ENCODE data around the gene PTPN3.

PTPN3 gene

DNA sequence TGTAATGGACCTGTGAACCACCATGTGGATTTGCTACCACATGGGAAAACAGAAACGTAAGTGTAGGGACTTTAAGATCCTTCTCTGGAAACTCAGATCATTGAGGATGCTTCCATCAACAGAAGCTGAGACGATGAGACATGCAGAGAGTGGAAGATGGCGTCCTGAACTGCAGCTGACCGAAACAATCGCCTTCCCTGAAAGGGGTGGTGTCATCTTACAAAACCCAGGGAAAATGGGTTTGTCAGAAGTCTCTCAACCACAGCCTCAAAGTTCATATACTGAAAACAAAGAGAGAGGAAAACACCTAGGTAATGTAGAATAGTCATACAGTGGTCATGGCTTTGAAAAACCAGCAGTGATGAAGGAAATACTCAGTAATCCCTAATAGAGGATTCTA lies 6.6 kb upstream of the PTPN3 start:
- DNase-seq = no peak

DNA sequence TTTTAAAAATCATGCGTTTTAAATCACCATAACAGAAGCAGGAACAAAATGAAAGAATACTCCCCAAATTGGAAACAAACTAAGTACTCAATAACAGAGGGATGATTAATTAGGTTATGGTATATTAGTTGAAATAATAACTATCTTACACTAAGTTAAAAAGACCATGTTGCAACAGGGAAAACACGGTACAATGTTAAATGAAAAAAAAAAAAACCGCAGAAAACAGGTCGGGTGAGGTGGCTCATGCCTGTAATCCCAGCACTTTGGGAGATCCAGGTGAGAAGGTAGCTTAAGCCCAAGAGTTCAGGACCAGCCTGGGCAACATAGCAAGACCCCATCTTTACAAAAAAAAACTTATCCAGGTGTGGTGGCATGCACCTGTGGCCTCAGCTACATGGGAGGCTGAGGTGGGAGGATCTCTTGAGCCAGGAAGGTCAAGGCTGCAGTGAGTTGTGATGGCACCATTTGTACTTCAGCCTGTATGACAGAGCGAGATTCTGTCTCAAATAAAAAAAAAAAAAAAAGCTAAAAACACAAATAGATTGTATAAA lies 2.4 kb upstream of the PTPN3 start:
- DNase-seq = no peak

DNA sequence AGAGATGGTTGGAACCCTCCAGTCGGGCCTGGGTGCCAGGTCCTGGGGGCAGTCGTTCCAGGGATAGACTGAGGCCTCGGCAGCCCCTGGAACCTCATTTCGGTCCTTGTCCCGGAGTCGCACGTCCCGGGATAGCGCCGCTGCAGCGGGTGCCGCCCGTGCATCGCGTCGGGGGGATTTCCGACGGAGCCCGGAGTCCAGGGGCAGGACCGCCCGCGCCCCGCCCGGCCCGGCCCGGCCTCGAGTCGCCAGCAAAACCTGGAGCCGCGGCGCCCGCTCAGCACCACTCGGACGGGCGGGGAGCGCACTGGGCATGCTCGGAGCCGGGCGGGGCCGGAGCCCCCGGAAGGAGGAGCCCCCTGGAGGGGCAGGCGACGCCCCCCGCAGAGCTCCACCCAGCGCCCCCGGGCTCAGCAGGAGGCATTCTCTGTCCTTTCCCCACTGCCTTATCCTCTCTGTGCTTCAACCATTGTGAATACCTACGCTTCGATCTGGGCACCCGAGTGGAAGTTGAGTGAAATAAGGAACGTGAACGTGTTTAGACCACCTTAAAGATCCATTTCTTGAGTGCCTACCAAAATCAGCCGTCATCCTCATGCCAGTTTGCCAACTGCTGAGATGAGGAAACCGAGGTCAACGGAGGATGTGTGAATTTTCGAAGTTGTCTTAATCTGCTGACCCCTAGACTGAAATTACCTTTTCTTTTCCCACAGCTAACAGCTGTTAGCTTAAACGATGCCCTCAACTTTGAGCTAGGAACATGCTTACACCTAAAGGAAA lies 1.7 kb upstream of the PTPN3 start:
- no peak for DNase-seq

DNA sequence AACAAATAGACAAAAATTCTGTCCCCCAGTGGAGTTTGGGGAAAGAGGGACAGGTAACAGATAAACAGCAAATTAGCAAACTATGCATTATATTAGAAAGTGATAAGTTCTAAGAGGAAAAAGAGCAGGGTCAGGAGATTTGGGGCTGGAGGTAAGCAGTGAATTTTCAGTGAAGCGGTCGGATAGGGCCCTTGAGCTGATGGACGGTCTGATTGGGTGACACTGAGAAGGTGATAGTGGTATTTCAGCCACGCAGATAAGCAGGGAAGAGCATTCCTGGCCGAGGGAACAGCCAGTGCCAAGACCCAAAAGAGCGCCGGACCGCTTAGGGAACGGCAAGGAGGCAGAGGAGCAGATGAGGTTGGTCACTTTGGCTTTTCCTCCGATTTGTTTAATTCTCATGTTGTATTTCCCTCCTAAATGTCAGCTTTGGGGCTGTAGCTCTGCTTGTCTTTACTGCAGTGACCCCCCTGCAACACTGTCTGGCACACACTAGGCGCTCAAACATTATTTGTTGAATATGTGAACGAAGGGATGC lies 1.1 kb upstream of the PTPN3 start:
- no peak for DNase-seq

DNA sequence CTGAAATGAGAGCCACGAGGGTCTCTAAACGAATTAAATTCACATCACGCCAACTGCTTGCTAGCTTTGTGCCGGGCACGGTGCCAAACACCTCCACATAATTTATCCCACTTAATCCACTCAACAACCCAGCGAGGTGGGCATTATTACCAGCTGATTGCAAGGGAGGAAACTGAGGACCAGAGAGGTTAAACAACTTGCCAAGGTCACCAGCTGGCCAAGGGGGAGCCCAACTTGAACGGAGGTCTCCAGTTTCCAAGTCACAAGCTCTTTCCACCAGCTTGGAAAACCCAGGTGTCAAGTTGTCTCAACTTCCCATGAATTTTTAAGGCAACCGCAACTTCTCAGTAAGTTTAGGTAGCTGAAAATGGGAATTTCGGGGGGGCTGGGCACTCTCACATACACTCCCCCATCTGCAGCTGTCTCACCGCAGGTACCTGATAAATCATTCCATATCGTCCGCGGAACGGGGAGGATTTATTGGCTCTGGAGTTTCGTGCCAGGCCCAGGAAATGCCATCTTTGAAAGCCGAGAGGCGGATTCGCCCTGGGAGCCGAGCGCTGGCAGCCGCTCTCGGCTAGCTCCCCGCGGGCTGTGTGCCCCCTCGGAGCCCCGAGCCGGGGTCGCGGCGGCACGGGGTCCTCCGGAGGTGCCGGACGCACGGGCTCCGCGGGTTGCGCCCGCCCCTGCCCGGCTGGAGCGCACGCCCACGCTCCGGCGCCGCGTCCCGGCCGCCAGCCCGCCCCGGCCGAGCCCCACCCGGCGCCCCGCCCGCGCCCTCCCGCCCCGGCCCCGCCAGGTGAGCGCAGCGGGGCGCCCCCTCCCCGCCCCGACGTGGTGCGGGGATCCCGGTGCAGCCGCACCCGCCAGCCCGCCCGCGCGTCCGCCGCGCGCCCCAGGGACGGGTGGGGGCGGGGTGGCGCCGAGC lies 617 bp downstream of the PTPN3 start:
- no peak for DNase-seq

- DNase-seq = no peak
These were observed 1.3 kb downstream of the PTPN3 start for GRCh38 chr9:109496841-109497225.

DNA sequence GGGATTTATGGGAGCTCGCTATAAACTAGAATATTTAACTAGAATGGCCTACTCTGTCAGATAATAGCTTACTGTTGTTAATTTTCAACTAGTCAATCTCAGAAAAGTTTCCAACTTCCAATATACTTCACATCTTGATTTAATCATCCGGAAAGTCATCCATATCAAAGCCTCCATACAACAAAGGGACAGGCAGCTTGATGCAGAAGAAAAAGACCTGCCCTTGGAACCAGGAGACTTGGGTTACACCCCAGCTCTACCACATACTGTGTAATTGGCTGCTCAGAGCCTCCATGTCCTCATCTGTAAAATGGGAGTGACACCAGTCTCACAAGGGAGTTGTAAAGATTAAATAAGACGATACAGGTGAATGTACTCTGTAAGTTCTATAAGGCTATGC lies 1.9 kb downstream of the PTPN3 start:
- no peak for DNase-seq

DNA sequence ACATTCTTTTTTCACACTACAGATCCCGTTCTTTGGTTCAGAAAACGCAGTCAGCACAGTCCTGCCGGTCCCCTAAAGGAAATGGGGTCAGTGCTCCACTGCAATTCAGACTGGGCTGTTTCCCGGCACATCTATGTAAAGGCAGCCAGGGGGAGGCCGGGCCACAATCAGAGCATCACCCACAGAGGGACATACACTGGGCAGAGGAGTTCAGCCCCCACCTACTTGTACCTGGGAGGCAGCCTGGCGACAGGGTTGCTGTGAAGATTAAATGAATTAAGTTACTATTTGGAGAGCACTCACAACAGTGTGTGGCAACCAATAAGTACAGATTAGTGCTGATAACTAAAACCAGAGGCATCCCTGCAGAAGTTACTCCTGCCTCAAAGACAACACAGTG lies 4.5 kb downstream of the PTPN3 start:
- no peak for DNase-seq

DNA sequence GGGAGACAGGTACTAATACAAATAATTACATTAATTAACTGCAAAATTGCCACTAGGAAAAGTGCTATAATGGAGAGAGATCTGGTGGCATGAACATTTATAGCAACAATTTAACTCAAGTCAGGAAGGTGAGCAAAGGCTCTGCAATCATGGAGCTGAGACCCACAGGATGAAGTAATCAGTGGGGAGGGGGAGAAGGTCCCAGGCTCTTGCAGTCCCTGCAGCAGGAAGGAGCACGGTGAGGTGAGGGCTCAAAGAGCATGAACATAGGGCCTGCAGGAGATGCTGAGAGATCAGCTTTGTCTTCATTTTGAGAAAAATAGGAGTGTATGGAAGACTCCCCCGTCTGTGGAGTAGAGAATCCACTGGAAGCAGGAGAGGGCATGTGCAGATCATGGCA lies 6.5 kb downstream of the PTPN3 start:
- no peak for DNase-seq

DNA sequence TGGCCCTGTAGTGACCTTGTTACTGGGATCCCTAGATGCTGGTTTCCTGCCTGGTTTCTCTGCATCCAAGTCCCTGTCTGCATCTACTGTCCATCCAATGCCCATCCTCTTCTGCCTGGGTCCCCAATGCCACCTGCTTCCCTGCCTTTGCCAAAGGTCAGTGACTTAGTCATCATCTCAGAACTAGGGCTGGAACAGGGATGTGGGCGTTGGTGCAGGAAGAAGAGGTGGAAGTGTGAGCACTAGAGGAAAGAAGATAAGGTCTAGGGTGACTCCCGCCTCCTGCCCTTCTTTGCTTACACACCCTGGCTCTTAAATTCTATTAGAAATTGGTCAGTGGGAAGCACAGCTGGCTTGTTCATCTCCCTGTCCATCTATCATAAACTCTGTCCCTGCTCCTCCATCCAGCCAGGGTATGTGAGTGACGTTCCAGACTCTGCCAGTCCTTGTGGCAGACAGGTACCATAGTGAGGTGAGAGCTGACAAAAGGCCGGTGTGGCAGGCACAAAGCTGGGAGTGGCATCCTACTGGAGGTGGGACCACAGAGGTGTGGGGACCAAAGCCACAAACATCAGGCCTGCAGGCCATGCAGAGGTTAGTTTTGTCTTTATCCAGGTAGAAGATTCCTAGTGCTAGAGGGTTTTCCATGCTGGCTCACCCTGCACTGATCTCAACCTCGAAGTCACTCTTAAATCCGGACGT lies 9.2 kb downstream of the PTPN3 start:
- DNase-seq = no peak

DNA sequence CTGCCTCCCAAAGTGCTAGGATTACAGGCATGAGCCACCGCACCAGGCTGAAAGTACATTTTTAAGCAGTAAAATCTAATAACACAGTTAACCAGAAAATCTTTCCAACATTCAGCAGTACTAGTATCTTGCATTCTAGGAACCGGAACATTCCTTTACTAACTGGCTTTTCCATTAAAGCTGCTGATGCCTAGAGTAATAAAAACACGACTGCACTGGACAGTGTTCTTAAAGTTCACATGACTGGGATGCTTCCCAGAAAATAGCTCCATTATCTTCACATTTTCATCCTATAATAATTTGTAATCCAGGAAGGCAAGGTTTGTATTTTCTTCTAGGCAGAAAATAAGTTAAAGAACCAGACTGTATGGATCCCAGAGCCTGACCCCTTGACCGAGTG lies 9.8 kb downstream of the PTPN3 start:
- no peak for DNase-seq

- no peak for DNase-seq
These were observed 10.9 kb downstream of the PTPN3 start for GRCh38 chr9:109487247-109487646.

- DNase-seq = no peak
These were observed 14.2 kb downstream of the PTPN3 start for GRCh38 chr9:109483744-109484429.

DNA sequence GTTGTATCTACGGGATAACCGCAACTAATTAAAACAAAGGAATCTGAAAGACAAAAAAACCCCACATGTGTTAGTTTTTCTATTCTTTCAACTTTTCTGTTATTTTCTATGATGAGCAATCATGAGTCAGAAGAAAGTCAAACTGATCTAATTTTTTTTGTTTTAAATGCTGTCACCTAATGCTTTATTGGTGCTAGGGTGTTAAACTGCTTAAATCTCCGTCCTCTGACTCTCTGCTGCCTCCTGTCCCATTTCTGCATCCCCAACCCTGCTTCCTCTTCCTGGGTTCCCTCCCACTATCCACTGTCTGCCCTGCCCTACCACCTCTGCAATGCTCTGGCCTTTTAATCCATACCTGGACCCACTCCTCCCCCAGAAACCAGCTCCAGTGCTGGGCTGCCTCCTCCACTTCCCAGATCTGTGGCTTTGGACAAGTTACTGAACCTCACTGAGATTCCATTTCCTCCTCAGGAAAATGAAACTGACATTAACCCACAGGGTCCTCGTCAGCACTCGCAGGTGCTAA lies 15.7 kb downstream of the PTPN3 start:
- DNase-seq = no peak

- no peak for DNase-seq
These were observed 16.3 kb downstream of the PTPN3 start for GRCh38 chr9:109481856-109482255.

- no peak for DNase-seq
These were observed 18.3 kb downstream of the PTPN3 start for GRCh38 chr9:109479822-109480221.

DNA sequence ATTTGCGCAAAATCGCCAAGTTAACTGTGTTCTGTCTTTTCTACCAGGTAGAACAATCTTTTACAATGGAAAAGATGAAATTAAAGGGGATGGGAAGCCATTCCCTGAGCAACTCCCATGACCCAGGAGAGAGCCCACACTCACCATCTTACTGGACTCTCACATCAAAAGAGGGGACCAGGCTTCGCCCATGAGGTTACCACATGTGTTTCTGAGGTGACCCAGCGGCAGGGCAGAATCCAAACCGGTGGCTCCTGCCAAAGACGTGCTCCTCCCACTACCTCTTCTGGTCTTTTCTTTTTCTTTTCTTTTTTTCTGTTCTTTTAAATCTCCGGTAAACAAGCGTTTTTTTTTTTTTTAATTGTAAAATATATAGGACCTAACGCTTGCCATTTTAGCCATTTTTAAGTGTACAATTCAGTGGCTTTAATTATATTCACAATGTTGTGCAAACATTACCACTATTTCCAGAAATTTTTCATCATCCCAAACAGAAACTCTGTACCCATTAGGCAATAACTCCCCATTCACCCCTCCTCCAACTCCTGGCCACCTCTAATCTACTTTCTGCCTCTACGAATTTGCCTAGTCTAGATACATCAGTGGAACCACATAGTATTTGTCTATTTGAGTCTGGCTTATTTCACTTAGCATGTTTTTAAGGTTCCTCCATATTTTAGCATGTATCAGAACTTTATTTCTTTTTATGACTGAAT lies 19.3 kb downstream of the PTPN3 start:
- DNase-seq = no peak

- DNase-seq = no peak
These were observed 20.0 kb downstream of the PTPN3 start for GRCh38 chr9:109478051-109478563.

DNA sequence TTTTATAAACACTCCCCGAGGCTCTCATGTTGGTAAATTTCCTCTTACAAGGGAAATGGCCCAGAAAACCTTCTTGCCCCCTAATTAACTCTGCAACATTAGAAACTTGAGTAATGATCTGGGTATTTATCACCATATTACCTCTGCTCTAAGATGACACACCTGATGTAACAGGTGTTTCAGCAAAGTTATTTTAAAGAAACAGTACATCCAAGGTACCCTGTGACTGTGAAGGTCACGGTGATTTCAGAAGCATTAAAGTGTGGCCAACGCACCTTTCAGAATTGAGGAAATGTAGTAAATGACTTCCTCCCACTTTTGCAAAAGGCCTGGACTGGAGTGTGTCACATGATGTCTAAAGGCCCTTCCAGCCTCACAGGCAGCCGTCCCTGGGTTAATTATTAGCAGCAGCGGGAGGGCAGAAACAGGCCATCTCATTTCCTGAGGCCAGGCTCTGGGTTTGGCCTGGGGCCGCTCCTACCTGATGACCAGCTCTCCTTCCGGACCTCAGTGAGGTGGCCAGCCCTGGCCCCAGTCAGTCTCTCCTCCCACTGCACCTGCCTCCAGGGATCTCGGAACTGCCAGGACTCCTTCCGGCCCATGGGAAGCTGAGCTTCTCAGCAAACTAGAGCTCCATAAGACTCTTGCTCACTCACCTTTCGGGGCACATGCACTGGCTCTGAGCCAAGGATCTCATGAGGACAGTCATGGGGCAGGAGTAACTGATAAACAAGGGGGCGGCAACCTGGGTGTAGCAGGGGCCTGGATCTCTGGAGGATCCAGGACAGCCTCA lies 20.7 kb downstream of the PTPN3 start:
- DNase-seq = no peak

- DNase-seq = no peak
These were observed 21.4 kb downstream of the PTPN3 start for GRCh38 chr9:109476642-109477257.

Measured in SIG-M5 (cell line).